Measurements from ENCODE around the gene GAK.

- TF ChIP-seq CTCF (IDR thresholded peaks at IDR 0.05) (no peak), EZH2phosphoT487 (IDR thresholded peaks at IDR 0.05) (no peak)
Observed at GRCh38 chr4:869776-870175, 62.3 kb downstream of the GAK start.
